Panc1 (cell line): Measurements from ENCODE around the gene PTX4.

Experiments used
- SIN3A ChIP-seq: IDR thresholded peaks from 2 replicates; pipeline ENCODE4 v1.6.1; 2012; ENCODE audit warnings: low read depth, mild to moderate bottlenecking, low read length, moderate library complexity, borderline replicate concordance; ENCODE audit not compliant: insufficient read depth
- TF ChIP-seq, protein P1 (sequence below): fragments of 450-650 bp; IDR thresholded peaks from 2 replicates; pipeline ENCODE4 v1.5.1; 2017; ENCODE audit warnings: mild to moderate bottlenecking

DNA sequence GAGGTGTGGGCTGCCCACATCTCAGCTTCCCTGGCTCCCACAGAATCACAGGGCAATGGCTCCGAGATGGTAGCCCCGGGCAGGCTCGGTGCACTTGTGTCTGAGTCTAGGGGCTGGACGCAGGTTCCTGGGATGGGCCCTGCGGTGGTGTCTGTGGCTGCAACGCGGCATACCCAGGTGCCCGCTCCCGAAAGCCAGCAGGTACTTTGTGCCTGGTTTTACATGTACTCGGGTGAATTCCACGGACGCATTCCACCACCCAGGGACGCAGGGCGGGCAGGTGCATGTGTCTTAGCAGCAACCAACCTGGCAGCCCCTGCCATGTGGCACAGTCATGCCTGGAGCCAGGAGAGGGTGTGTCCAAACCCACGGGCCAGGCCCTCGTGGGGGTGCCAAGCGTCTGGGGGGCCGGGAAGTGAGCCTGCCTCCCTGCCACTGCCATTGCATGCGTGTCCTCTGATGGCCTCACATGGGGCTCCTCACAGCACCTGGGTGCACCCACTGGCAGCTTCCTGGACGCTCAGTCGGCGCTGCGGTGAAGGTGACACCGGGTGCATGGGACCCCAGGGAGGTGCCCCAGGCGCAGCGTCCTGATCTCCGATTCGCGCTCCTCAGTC is 40.3 kb upstream of the PTX4 start:
- TF ChIP-seq, protein P1, sequence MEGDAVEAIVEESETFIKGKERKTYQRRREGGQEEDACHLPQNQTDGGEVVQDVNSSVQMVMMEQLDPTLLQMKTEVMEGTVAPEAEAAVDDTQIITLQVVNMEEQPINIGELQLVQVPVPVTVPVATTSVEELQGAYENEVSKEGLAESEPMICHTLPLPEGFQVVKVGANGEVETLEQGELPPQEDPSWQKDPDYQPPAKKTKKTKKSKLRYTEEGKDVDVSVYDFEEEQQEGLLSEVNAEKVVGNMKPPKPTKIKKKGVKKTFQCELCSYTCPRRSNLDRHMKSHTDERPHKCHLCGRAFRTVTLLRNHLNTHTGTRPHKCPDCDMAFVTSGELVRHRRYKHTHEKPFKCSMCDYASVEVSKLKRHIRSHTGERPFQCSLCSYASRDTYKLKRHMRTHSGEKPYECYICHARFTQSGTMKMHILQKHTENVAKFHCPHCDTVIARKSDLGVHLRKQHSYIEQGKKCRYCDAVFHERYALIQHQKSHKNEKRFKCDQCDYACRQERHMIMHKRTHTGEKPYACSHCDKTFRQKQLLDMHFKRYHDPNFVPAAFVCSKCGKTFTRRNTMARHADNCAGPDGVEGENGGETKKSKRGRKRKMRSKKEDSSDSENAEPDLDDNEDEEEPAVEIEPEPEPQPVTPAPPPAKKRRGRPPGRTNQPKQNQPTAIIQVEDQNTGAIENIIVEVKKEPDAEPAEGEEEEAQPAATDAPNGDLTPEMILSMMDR: no peak
- no peak for TF ChIP-seq SIN3A
